ENCODE measurements around the gene CLSTN1. TPM values are rescaled to one million over a fixed set of nuclear protein-coding genes. Genes with fewer than 3 reads are reported as not detected.

CLSTN1 gene
- total and polyA plus RNA-seq, 10 of the 15 experiments (the other 5 are each of a cell fraction or from before 2014, with no cell fraction given): 2.7 to 64.4 (median 23.2) TPM

- Histone ChIP-seq H3K79me2 (ENCODE audit: control insufficient read depth, insufficient read depth, low read length) (no peaks in the 10 kb centered on the region), H3K36me3 (ENCODE audit: control insufficient read depth in 2 of 2, insufficient read depth in 2 of 2, low read length in 1 of 2) (no peaks in the 10 kb centered on the region), H3K9ac (ENCODE audit: control insufficient read depth, insufficient read depth, low read length) (no peak overlapping the region), H3K4me3 (no peak overlapping the region), H3K4me2 (ENCODE audit: control insufficient read depth, insufficient read depth) (no peak overlapping the region), H3K27me3 (replicated peaks in 1 of 2; ENCODE audit: control insufficient read depth in 2 of 2, insufficient read depth in 2 of 2, low read length in 1 of 2) (no peaks in the 10 kb centered on the region), H3K27ac (ENCODE audit: control insufficient read depth, insufficient read depth) (no peak overlapping the region), H3K9me3 (replicated peaks; ENCODE audit: control insufficient read depth, insufficient read depth, low read length) (no peaks in the 10 kb centered on the region), H3K4me1 (ENCODE audit: control insufficient read depth, insufficient read depth, low read length) (peaks cover 3% of the 10 kb centered on the region; the same call in 1 of the 2 replicates), H2AFZ (ENCODE audit: control insufficient read depth, low read depth, low read length) (no peak overlapping the region), H4K20me1 (ENCODE audit: control insufficient read depth, insufficient read depth) (no peaks in the 10 kb centered on the region)
- CTCF ChIA-PET: interaction anchor here (0.9 to 19.1 kb wide), 7 partner anchors 8 to 254 kb away, joined by 3 to 562 read pairs (median 4); partner anchors contain the start of genes LZIC and NMNAT1
- DNase-seq (ENCODE audit: low read depth, low spot score): no peak
- ATAC-seq: no peak
- intact Hi-C loops (cut with micrococcal nuclease; ENCODE audit: unreplicated experiment): loop anchor here (10.0 kb wide), 1 partner anchor 375 kb away; no protein-coding TSS in a partner anchor
- 92% methylated on average over 13 of the region's 13 CpGs for WGBS (ENCODE audit: insufficient coverage, insufficient replicate concordance, low lambda C conversion rate, missing lambda C conversion rate)
- in situ Hi-C loops (cut with MboI): loop anchor here (5.0 kb wide), 3 partner anchors 83 to 552 kb away; no protein-coding TSS in a partner anchor
- SMC1A ChIA-PET (ENCODE audit: uncharacterized antibody, unreplicated experiment): interaction anchor here (1.0 to 16.6 kb wide), 4 partner anchors 9 to 254 kb away, joined by 3 to 428 read pairs (median 8); no protein-coding TSS in a partner anchor
- no TSS peak for BruUV-seq (replicated peaks)
- POLR2A ChIA-PET: no interaction called here
- no peak for FAIRE-seq
- RAD21 ChIA-PET (ENCODE audit: unreplicated experiment): interaction anchor here (0.7 to 6.4 kb wide), 4 partner anchors 9 to 253 kb away, joined by 3 to 83 read pairs (median 8); no protein-coding TSS in a partner anchor
- TF ChIP-seq SREBF2 (IDR thresholded peaks at IDR 0.05; ENCODE audit: low read length) (no peak), NFYA (IDR thresholded peaks at IDR 0.05; ENCODE audit: borderline replicate concordance, low read depth, low read length) (no peak), ZNF274 (IDR thresholded peaks at IDR 0.05; ENCODE audit: insufficient read depth, insufficient read length) (no peak), NKRF (conservative IDR thresholded peaks at IDR 0.05) (no peak), ZZZ3 (IDR thresholded peaks at IDR 0.05; ENCODE audit: control insufficient read depth, insufficient read length, low read depth) (no peak), MTA2 (IDR thresholded peaks at IDR 0.05; ENCODE audit: low read depth) (no peak), TCF3 (IDR thresholded peaks at IDR 0.05; ENCODE audit: borderline replicate concordance, insufficient read depth, low read depth, low read length) (no peak), SMAD5 (IDR thresholded peaks at IDR 0.05; ENCODE audit: low read depth) (no peak), BCL3 (IDR thresholded peaks at IDR 0.05; ENCODE audit: borderline replicate concordance, insufficient read depth, low read depth, low read length, poor library complexity, severe bottlenecking) (no peak), NRF1 (conservative IDR thresholded peaks at IDR 0.05; ENCODE audit: low read depth, low read length) (no peak), ZBTB11 (CRISPR knock-in tag; IDR thresholded peaks at IDR 0.05) (no peak), IKZF2 (IDR thresholded peaks at IDR 0.05) (no peak), FOXM1 (IDR thresholded peaks at IDR 0.05; ENCODE audit: low read depth, low read length) (no peak), EZH2 (IDR thresholded peaks at IDR 0.05; ENCODE audit: borderline replicate concordance, control insufficient read depth, low read depth, low read length) (no peak), NR2C2 (IDR thresholded peaks at IDR 0.05; ENCODE audit: borderline replicate concordance, control insufficient read depth, insufficient read length, low read depth) (no peak), ELK1 (IDR thresholded peaks at IDR 0.05; ENCODE audit: low read depth, low read length) (no peak)
Measured at GRCh38 chr1:9869831-9870251, 46.1 kb upstream of the CLSTN1 start.
